Measurements from ENCODE around the gene DNAJC1.

GRCh38 chr10:21924511-21924910, 79.0 kb downstream of the DNAJC1 start:
- no peak for TF ChIP-seq CEBPB (IDR thresholded peaks at IDR 0.05)
- TF ChIP-seq FOXM1 (IDR thresholded peaks at IDR 0.05; ENCODE audit: borderline replicate concordance, low read depth): no peak

Data from Ishikawa (cell line).